Mucosa of rectum (tissue), 2 donors: Measurements from ENCODE around the gene NELFCD.
"Not testable (repeated sequence)": the region's sequence is repeated elsewhere in the genome, so short reads cannot be mapped to it uniquely, and the experiment has no call there.

Experiments used
- H3K27ac ChIP-seq, 2 donors: one replicate each; pipeline ENCODE4 v1.7.0; 2013; ENCODE audit warnings: inconsistent platforms in 2 of 2, low read depth in 2 of 2, low read length in 2 of 2
- H3K27me3 ChIP-seq, 2 donors: one replicate each; pipeline ENCODE4 v1.7.0; 2013; ENCODE audit warnings: low read length in 2 of 2; ENCODE audit not compliant: control insufficient read depth in 2 of 2, insufficient read depth in 2 of 2
- H3K36me3 ChIP-seq, 2 donors: one replicate each; pipeline ENCODE4 v1.7.0; 2013; ENCODE audit warnings: low read length in 2 of 2; ENCODE audit not compliant: control insufficient read depth in 2 of 2, insufficient read depth in 2 of 2
- H3K4me1 ChIP-seq, 2 donors: one replicate each; pipeline ENCODE4 v1.7.0; 2013; ENCODE audit warnings: low read length in 2 of 2, mild to moderate bottlenecking in 1 of 2; ENCODE audit not compliant: control insufficient read depth in 2 of 2, insufficient read depth in 2 of 2
- H3K4me3 ChIP-seq, 2 donors: one replicate each; pipeline ENCODE4 v1.7.0; 2013; ENCODE audit warnings: low read length in 2 of 2
- H3K9ac ChIP-seq, 2 donors: one replicate each; pipeline ENCODE4 v1.7.0; 2013; ENCODE audit warnings: low read length in 2 of 2, low read depth in 1 of 2, mild to moderate bottlenecking in 1 of 2
- H3K9me3 ChIP-seq, 2 donors: one replicate each; pipeline ENCODE4 v1.7.0; 2013; ENCODE audit warnings: low read length in 2 of 2; ENCODE audit not compliant: control insufficient read depth in 2 of 2
- donor health status: healthy.
- donor health status: Normal muscosa, but diverticular disease.

Gene NELFCD

GRCh38 chr20:58971429-58971828 lies 9.6 kb upstream of the NELFCD start:
- Histone ChIP-seq H3K9me3 (no peaks in the 10 kb centered on the region), H3K27ac (no peak overlapping the region), H3K36me3 (no peaks in the 10 kb centered on the region), H3K4me1 (no peaks in the 10 kb centered on the region), H3K27me3 (peaks cover 0 to 3% of the 10 kb centered on the region in 2 donors), H3K4me3 (no peak overlapping the region), H3K9ac (no peak overlapping the region)

GRCh38 chr20:58973179-58973578 lies 7.9 kb upstream of the NELFCD start:
- Histone ChIP-seq H3K4me1 (no peaks in the 10 kb centered on the region), H3K9me3 (no peaks in the 10 kb centered on the region), H3K27ac (no peak overlapping the region), H3K36me3 (no peaks in the 10 kb centered on the region), H3K9ac (no peak overlapping the region), H3K27me3 (no peaks in the 10 kb centered on the region), H3K4me3 (no peak overlapping the region)

- H3K36me3 ChIP-seq: no peaks in the 10 kb centered on the region
Observed at GRCh38 chr20:58973866-58974265, 7.2 kb upstream of the NELFCD start.

GRCh38 chr20:58975353-58975752 lies 5.7 kb upstream of the NELFCD start:
- H3K27ac ChIP-seq: no peak overlapping the region
- no peaks in the 10 kb centered on the region for H3K4me1 ChIP-seq
- no peaks in the 10 kb centered on the region for H3K27me3 ChIP-seq
- H3K4me3 ChIP-seq: no peak overlapping the region
- H3K36me3 ChIP-seq: no peaks in the 10 kb centered on the region
- no peak overlapping the region for H3K9ac ChIP-seq
- H3K9me3 ChIP-seq: no peaks in the 10 kb centered on the region

More at GRCh38 chr20:58973866-58974265, 7.2 kb upstream of the NELFCD start:
- Histone ChIP-seq H3K27ac (no peak overlapping the region), H3K27me3 (no peaks in the 10 kb centered on the region), H3K4me3 (no peak overlapping the region), H3K9me3 (no peaks in the 10 kb centered on the region), H3K9ac (no peak overlapping the region), H3K4me1 (no peaks in the 10 kb centered on the region)

GRCh38 chr20:58976061-58976730 lies 4.9 kb upstream of the NELFCD start:
- no peaks in the 10 kb centered on the region for H3K27me3 ChIP-seq
- no peaks in the 10 kb centered on the region for H3K9me3 ChIP-seq
- H3K36me3 ChIP-seq: no peaks in the 10 kb centered on the region
- no peak overlapping the region for H3K4me3 ChIP-seq
- H3K27ac ChIP-seq: no peak overlapping the region
- H3K9ac ChIP-seq: no peak overlapping the region
- no peaks in the 10 kb centered on the region for H3K4me1 ChIP-seq

GRCh38 chr20:58978351-58979190 lies 2.5 kb upstream of the NELFCD start:
- no peaks in the 10 kb centered on the region for H3K9me3 ChIP-seq
- no peak overlapping the region for H3K4me3 ChIP-seq
- H3K36me3 ChIP-seq: no peaks in the 10 kb centered on the region
- H3K27me3 ChIP-seq: no peaks in the 10 kb centered on the region
- H3K4me1 ChIP-seq: peaks cover 8% of the 10 kb centered on the region in 2 donors
- H3K9ac ChIP-seq: no peak overlapping the region
- no peak overlapping the region for H3K27ac ChIP-seq

- peaks cover 3 to 8% of the 10 kb centered on the region in 2 donors for H3K36me3 ChIP-seq
- H3K27me3 ChIP-seq: no peaks in the 10 kb centered on the region
- peaks cover 8 to 14% of the 10 kb centered on the region in 2 donors for H3K4me1 ChIP-seq
- peak overlapping the region; percentile 28 to 37 for H3K27ac ChIP-seq
- peak overlapping the region; percentile 83 to 91 for H3K4me3 ChIP-seq
- no peaks in the 10 kb centered on the region for H3K9me3 ChIP-seq
- H3K9ac ChIP-seq: peak overlapping the region; percentile 71 to 78
Observed at GRCh38 chr20:58981628-58982364, 740 bp downstream of the NELFCD start.

- Histone ChIP-seq H3K27ac (no peak overlapping the region), H3K4me3 (peak overlapping the region; percentile 83 to 91)
Observed at GRCh38 chr20:58982406-58983114, 1.5 kb downstream of the NELFCD start.

GRCh38 chr20:58983115-58983468 lies 2.0 kb downstream of the NELFCD start:
- Histone ChIP-seq H3K36me3 (peaks cover 16 to 21% of the 10 kb centered on the region in 2 donors), H3K4me3 (peak overlapping the region in 1 of 2 donors; percentile 83), H3K4me1 (peaks cover 8 to 14% of the 10 kb centered on the region in 2 donors)
- H3K9ac ChIP-seq, H3K27me3 ChIP-seq, H3K9me3 ChIP-seq, H3K27ac ChIP-seq: not testable (repeated sequence)

More at GRCh38 chr20:58982406-58983114, 1.5 kb downstream of the NELFCD start:
- Histone ChIP-seq H3K9ac (no peak overlapping the region), H3K9me3 (no peaks in the 10 kb centered on the region), H3K4me1 (peaks cover 8 to 14% of the 10 kb centered on the region in 2 donors), H3K27me3 (no peaks in the 10 kb centered on the region), H3K36me3 (peaks cover 10 to 15% of the 10 kb centered on the region in 2 donors)
